Upper lobe of left lung (tissue), 6 donors: ENCODE data around the gene ROR2. TPM values are rescaled to one million over a fixed set of nuclear protein-coding genes. Genes with fewer than 3 reads are reported as not detected.
A peak's percentile ranks its signal among the peaks of the same experiment; 100 is the strongest.

Source experiments
- ATAC-seq, 2 donors: fragments of 200-7000 bp; cut with Tn5 transposase; one replicate each; pipeline ENCODE4 v1.9.1; 2022; ENCODE audit warnings: mild to moderate bottlenecking in 2 of 2, moderate library complexity in 2 of 2; ENCODE audit not compliant: low FRiP score in 2 of 2
- DNase-seq, 2 donors: peaks; one replicate each; pipeline ENCODE4 v3.0.0-alpha.2; 2019 to 2020
- H3K27ac ChIP-seq, 4 donors: fragments of 200-600 bp; sonication (generic); one replicate each; pipeline ENCODE4 v1.5.1; 2016 to 2019
- H3K27me3 ChIP-seq, 4 donors: fragments of 200-600 bp; sonication (generic); one replicate each; pipeline ENCODE4 v1.5.1; 2017 to 2019
- H3K36me3 ChIP-seq, 4 donors: fragments of 200-600 bp; sonication (generic); one replicate each; pipeline ENCODE4 v1.5.1; 2016 to 2019
- H3K4me1 ChIP-seq, 4 donors: fragments of 200-600 bp; sonication (generic); one replicate each; pipeline ENCODE4 v1.5.1; 2018 to 2019
- H3K4me3 ChIP-seq, 4 donors: fragments of 200-600 bp; sonication (generic); one replicate each; pipeline ENCODE4 v1.5.1; 2017 to 2019; ENCODE audit warnings: mild to moderate bottlenecking in 2 of 4, moderate library complexity in 1 of 4
- H3K9me3 ChIP-seq, 4 donors: fragments of 200-600 bp; sonication (generic); one replicate each; pipeline ENCODE4 v1.5.1; 2018 to 2019
- CTCF ChIP-seq, 6 experiments: fragments of 450-650 bp in 4 of 6; fragments of 200-600 bp in 2 of 6; sonication (generic) in 2 of 6; IDR thresholded peaks; one replicate each; pipeline ENCODE4 v1.5.1; 2016 to 2019; ENCODE audit warnings: antibody characterized with exemption in 6 of 6
- EP300 ChIP-seq, 4 donors: sonication (generic); formaldehyde crosslinking; IDR thresholded peaks; one replicate each; pipeline ENCODE4 v1.5.1; 2017; ENCODE audit warnings: antibody characterized with exemption in 4 of 4, control low read depth in 2 of 4
- POLR2A ChIP-seq, 4 donors: fragments of 450-650 bp; IDR thresholded peaks; one replicate each; pipeline ENCODE4 v1.5.1; 2016 to 2017; ENCODE audit warnings: antibody characterized with exemption in 4 of 4, mild to moderate bottlenecking in 2 of 4
- POLR2AphosphoS5 ChIP-seq, 2 donors: sonication (generic); formaldehyde crosslinking; IDR thresholded peaks; one replicate each; pipeline ENCODE4 v1.5.1; 2017; ENCODE audit warnings: antibody characterized with exemption in 2 of 2
- WGBS, 2 donors: methylation state at CpG; one replicate each; pipeline ENCODE4 v1.1.5; 2017 to 2018; 5-methylcytosine and 5-hydroxymethylcytosine counted together
- total RNA-seq, 6 donors: library from RNA; depleted of rRNA in 4 of 6; stranded (reverse); fragments of >200 nt in 4 of 6; gene quantifications; one replicate each; pipeline versions ENCODE4 v1.1.0 to v1.2.1, GENCODE V29; 2016 to 2021
- donor health status: DM: no; HTN: no; CAD: no; lungs with moderate emphysema.
- donor health status: DM: no; HTN: yes; CAD: no; lungs with severe emphysema.

The ROR2 gene
- total RNA-seq, 6 donors from 2014 or later = 2.7 to 8.1 (median 3.4) TPM

GRCh38 chr9:91777292-91777830, 172.7 kb downstream of the ROR2 start:
- Histone ChIP-seq H3K4me3 (no peak overlapping the region), H3K9me3 (no peaks in the 10 kb centered on the region), H3K27me3 (peaks cover 0 to 2% (median 0%) of the 10 kb centered on the region in 4 donors), H3K4me1 (peaks cover 0 to 12% (median 5%) of the 10 kb centered on the region in 4 donors), H3K27ac (no peak overlapping the region), H3K36me3 (no peaks in the 10 kb centered on the region)
- ATAC-seq = peak in 1 of 2 donors; percentile 32
- DNase-seq = no peak
- no peak for TF ChIP-seq CTCF (IDR thresholded peaks at IDR 0.05)
- TF ChIP-seq EP300 (IDR thresholded peaks at IDR 0.05) = no peak
- no peak for TF ChIP-seq POLR2A (IDR thresholded peaks at IDR 0.05)
- no peak for TF ChIP-seq POLR2AphosphoS5 (IDR thresholded peaks at IDR 0.05)
- WGBS, 2 donors = 49 to 56% methylated on average over 4 of the region's 4 CpGs

GRCh38 chr9:91776409-91777291, 173.4 kb downstream of the ROR2 start:
- DNase-seq (no peak), ATAC-seq (no peak)
- Histone ChIP-seq H3K27ac (no peak overlapping the region), H3K36me3 (no peaks in the 10 kb centered on the region), H3K9me3 (no peaks in the 10 kb centered on the region), H3K27me3 (peaks cover 0 to 2% (median 0%) of the 10 kb centered on the region in 4 donors), H3K4me3 (no peak overlapping the region), H3K4me1 (peaks cover 0 to 12% (median 5%) of the 10 kb centered on the region in 4 donors)
- 36 to 38% methylated on average over 6 of the region's 6 CpGs for WGBS, 2 donors
- no peak for TF ChIP-seq CTCF (IDR thresholded peaks at IDR 0.05)
- TF ChIP-seq POLR2AphosphoS5 (IDR thresholded peaks at IDR 0.05) = no peak
- TF ChIP-seq POLR2A (IDR thresholded peaks at IDR 0.05) = no peak
- TF ChIP-seq EP300 (IDR thresholded peaks at IDR 0.05) = no peak

GRCh38 chr9:91775708-91776028, 174.4 kb downstream of the ROR2 start:
- Histone ChIP-seq H3K36me3 (no peaks in the 10 kb centered on the region), H3K4me1 (peaks cover 3 to 12% (median 5%) of the 10 kb centered on the region in 4 donors), H3K27me3 (peaks cover 0 to 2% (median 0%) of the 10 kb centered on the region in 4 donors), H3K9me3 (no peaks in the 10 kb centered on the region), H3K4me3 (no peak overlapping the region), H3K27ac (no peak overlapping the region)
- DNase-seq (no peak), ATAC-seq (no peak)
- TF ChIP-seq EP300 (IDR thresholded peaks at IDR 0.05) (no peak), POLR2A (IDR thresholded peaks at IDR 0.05) (no peak), CTCF (IDR thresholded peaks at IDR 0.05) (no peak), POLR2AphosphoS5 (IDR thresholded peaks at IDR 0.05) (no peak)
- WGBS, 2 donors = 21% methylated on average over 4 of the region's 4 CpGs; no CpG with 5 or more reads in 1 of the 2 donors

GRCh38 chr9:91775011-91775707, 174.9 kb downstream of the ROR2 start:
- Histone ChIP-seq H3K4me3 (no peak overlapping the region), H3K9me3 (no peaks in the 10 kb centered on the region), H3K36me3 (no peaks in the 10 kb centered on the region), H3K27me3 (peaks cover 0 to 2% (median 0%) of the 10 kb centered on the region in 4 donors), H3K4me1 (peaks cover 3 to 12% (median 7%) of the 10 kb centered on the region in 4 donors), H3K27ac (no peak overlapping the region)
- WGBS, 2 donors = 70 to 79% methylated on average over 7 to 9 of the region's 9 CpGs
- peak; percentile 58 to 59 for ATAC-seq
- TF ChIP-seq CTCF (IDR thresholded peaks at IDR 0.05) (peak; percentile 57 to 83 (median 72)), POLR2A (IDR thresholded peaks at IDR 0.05) (no peak), POLR2AphosphoS5 (IDR thresholded peaks at IDR 0.05) (no peak), EP300 (IDR thresholded peaks at IDR 0.05) (no peak)
- peak in 1 of 2 donors; percentile 55 for DNase-seq
